ENCODE data around the gene IDE. TPM values are rescaled to one million over a fixed set of nuclear protein-coding genes. Genes with fewer than 3 reads are reported as not detected.
A peak's percentile ranks its signal among the peaks of the same experiment; 100 is the strongest.

The IDE gene
- total RNA-seq: 100 to 1,000 TPM; 107 to 300 (median 185) TPM

GRCh38 chr10:92573798-92574547, at the start of gene IDE:
Gene IDE (minus strand): TSS chr10:92574093. CDS start chr10:92574019, 74 bp downstream.
- H3K27me3 ChIP-seq: no peaks in the 10 kb centered on the region
- peaks cover 5% of the 10 kb centered on the region for H3K36me3 ChIP-seq
- peak within 1 kb of the TSS; percentile 82 for H3K27ac ChIP-seq
- peak; percentile 88 to 92 for DNase-seq (ENCODE audit: low spot score in 2 of 2)
- H3K4me1 ChIP-seq: peaks cover 39% of the 10 kb centered on the region
- H3K9me3 ChIP-seq: no peaks in the 10 kb centered on the region
- peak within 1 kb of the TSS; percentile 85 for H3K4me3 ChIP-seq
- TF ChIP-seq CTCF (IDR thresholded peaks at IDR 0.05): peak; percentile 41 to 89
- no peak for TF ChIP-seq EP300 (IDR thresholded peaks at IDR 0.05)
- peak in 1 of 3 donors; percentile 49 for TF ChIP-seq POLR2AphosphoS5 (IDR thresholded peaks at IDR 0.05)
- no peak for TF ChIP-seq POLR2A (IDR thresholded peaks at IDR 0.05)
- WGBS: 0% methylated on average over 16 of the region's 80 CpGs

- Histone ChIP-seq H3K4me1 (no peaks in the 10 kb centered on the region), H3K27me3 (no peaks in the 10 kb centered on the region), H3K36me3 (no peaks in the 10 kb centered on the region), H3K27ac (no peak overlapping the region), H3K9me3 (no peaks in the 10 kb centered on the region), H3K4me3 (no peak overlapping the region)
- TF ChIP-seq POLR2AphosphoS5 (IDR thresholded peaks at IDR 0.05): no peak
- DNase-seq (ENCODE audit: low spot score in 2 of 2): no peak
Measured at GRCh38 chr10:92619368-92619767, 45.5 kb upstream of the IDE start.

GRCh38 chr10:92615515-92615914, 41.6 kb upstream of the IDE start:
- Histone ChIP-seq H3K36me3 (no peaks in the 10 kb centered on the region), H3K4me3 (no peak overlapping the region), H3K27me3 (no peaks in the 10 kb centered on the region), H3K9me3 (no peaks in the 10 kb centered on the region), H3K27ac (no peak overlapping the region), H3K4me1 (no peaks in the 10 kb centered on the region)
- no peak for DNase-seq (ENCODE audit: low spot score in 2 of 2)
- over 99% methylated on average over 3 of the region's 3 CpGs for WGBS
- no peak for TF ChIP-seq EP300 (IDR thresholded peaks at IDR 0.05)
- no peak for TF ChIP-seq POLR2A (IDR thresholded peaks at IDR 0.05)
- no peak for TF ChIP-seq CTCF (IDR thresholded peaks at IDR 0.05)
- TF ChIP-seq POLR2AphosphoS5 (IDR thresholded peaks at IDR 0.05): no peak

GRCh38 chr10:92604841-92605240, 30.9 kb upstream of the IDE start:
- no peaks in the 10 kb centered on the region for H3K27me3 ChIP-seq
- no peak for TF ChIP-seq POLR2AphosphoS5 (IDR thresholded peaks at IDR 0.05)
- no peak for TF ChIP-seq POLR2A (IDR thresholded peaks at IDR 0.05)
- WGBS: 91% methylated on average over 2 of the region's 2 CpGs
- no peak for DNase-seq (ENCODE audit: low spot score in 2 of 2)
- no peak overlapping the region for H3K27ac ChIP-seq
- no peaks in the 10 kb centered on the region for H3K9me3 ChIP-seq
- H3K4me3 ChIP-seq: no peak overlapping the region
- no peaks in the 10 kb centered on the region for H3K4me1 ChIP-seq
- H3K36me3 ChIP-seq: no peaks in the 10 kb centered on the region

GRCh38 chr10:92598321-92598720, 24.4 kb upstream of the IDE start:
- 86% methylated on average over 1 of the region's 1 CpG for WGBS
- no peaks in the 10 kb centered on the region for H3K27me3 ChIP-seq
- H3K9me3 ChIP-seq: no peaks in the 10 kb centered on the region
- H3K4me1 ChIP-seq: peaks cover 9% of the 10 kb centered on the region
- H3K27ac ChIP-seq: no peak overlapping the region
- TF ChIP-seq POLR2AphosphoS5 (IDR thresholded peaks at IDR 0.05) (no peak), POLR2A (IDR thresholded peaks at IDR 0.05) (no peak), CTCF (IDR thresholded peaks at IDR 0.05) (no peak), EP300 (IDR thresholded peaks at IDR 0.05) (no peak)
- no peaks in the 10 kb centered on the region for H3K36me3 ChIP-seq
- no peak overlapping the region for H3K4me3 ChIP-seq
- no peak for DNase-seq (ENCODE audit: low spot score in 2 of 2)

- 91% methylated on average over 2 of the region's 2 CpGs for WGBS
- no peak for DNase-seq (ENCODE audit: low spot score in 2 of 2)
- H3K4me1 ChIP-seq: peaks cover 26% of the 10 kb centered on the region
- H3K36me3 ChIP-seq: no peaks in the 10 kb centered on the region
- H3K27ac ChIP-seq: no peak overlapping the region
- no peak overlapping the region for H3K4me3 ChIP-seq
- TF ChIP-seq EP300 (IDR thresholded peaks at IDR 0.05): no peak
- TF ChIP-seq POLR2AphosphoS5 (IDR thresholded peaks at IDR 0.05): no peak
- no peak for TF ChIP-seq CTCF (IDR thresholded peaks at IDR 0.05)
- TF ChIP-seq POLR2A (IDR thresholded peaks at IDR 0.05): no peak
- no peaks in the 10 kb centered on the region for H3K9me3 ChIP-seq
- no peaks in the 10 kb centered on the region for H3K27me3 ChIP-seq
Measured at GRCh38 chr10:92595505-92595904, 21.6 kb upstream of the IDE start.

All from suprapubic skin (tissue), 4 donors.